B cell (primary cell): Measurements from ENCODE around the gene CHRNA5. TPM values are rescaled to one million over a fixed set of nuclear protein-coding genes. Genes with fewer than 3 reads are reported as not detected.

Source experiments
- ATAC-seq: fragments of 200-7000 bp; cut with Tn5 transposase; one replicate; pipeline ENCODE4 v1.10.0; 2021; ENCODE audit warnings: low read depth, mild to moderate bottlenecking, moderate number of reproducible peaks, moderate library complexity
- CTCF ChIA-PET: fragments of 350-600 bp; sonication (Branson Sonifier 250); formaldehyde crosslinking; loops from one replicate; lab custom pipeline; 2021; ENCODE audit warnings: antibody characterized with exemption, inconsistent platforms; lab: Charles Lee
- POLR2A ChIA-PET: fragments of 350-600 bp; sonication (Branson Sonifier 250); formaldehyde crosslinking; loops from one replicate; lab custom pipeline; 2021; ENCODE audit warnings: antibody characterized with exemption; lab: Charles Lee
- DNase-seq: peaks from one replicate; pipeline ENCODE4 v3.0.0; 2013
- H2AFZ ChIP-seq: 2 replicates; pipeline ENCODE4 v1.6.1; 2012; ENCODE audit warnings: mild to moderate bottlenecking, low read depth, low read length; ENCODE audit not compliant: insufficient read depth, poor library complexity, severe bottlenecking
- H3K27ac ChIP-seq, 2 donors: 1 replicate in 1 of 2; 2 replicates in 1 of 2; pipeline ENCODE4 v1.5.1; 2012 to 2013; ENCODE audit warnings: low read length in 2 of 2, mild to moderate bottlenecking in 2 of 2, moderate library complexity in 1 of 2
- H3K27me3 ChIP-seq, 4 experiments: fragments of 200-600 bp in 1 of 4; sonication (generic) in 1 of 4; replicated peaks in 1 of 4; 1 replicate in 2 of 4; 2 replicates in 2 of 4; pipeline versions ENCODE4 v1.6.1 to v1.7.0; 2013 to 2016; ENCODE audit warnings: low read length in 3 of 4, mild to moderate bottlenecking in 2 of 4, mixed read lengths in 1 of 4, moderate library complexity in 1 of 4; ENCODE audit not compliant: insufficient read depth in 4 of 4, control insufficient read depth in 3 of 4; ENCODE audit errors: control extremely low read depth in 1 of 4
- H3K36me3 ChIP-seq, 2 experiments: replicated peaks in 1 of 2; 1 replicate in 1 of 2; 2 replicates in 1 of 2; pipeline versions ENCODE4 v1.6.1 to v1.7.1; 2013; ENCODE audit warnings: low read length in 1 of 2; ENCODE audit not compliant: insufficient read depth in 2 of 2, control insufficient read depth in 1 of 2; ENCODE audit errors: control extremely low read depth in 1 of 2, extremely low read depth in 1 of 2
- H3K4me1 ChIP-seq, 2 donors: fragments of 200-600 bp in 1 of 2; sonication (generic) in 1 of 2; 1 replicate in 1 of 2; 2 replicates in 1 of 2; pipeline versions ENCODE4 v1.5.1 to v1.6.1; 2013 to 2017; ENCODE audit warnings: low read length in 2 of 2; ENCODE audit not compliant: control insufficient read depth in 2 of 2, insufficient read depth in 2 of 2
- H3K4me2 ChIP-seq: replicated peaks from 2 replicates; pipeline ENCODE3; 2012; ENCODE audit warnings: mild to moderate bottlenecking, low read depth, low read length; ENCODE audit not compliant: poor library complexity, severe bottlenecking
- H3K4me3 ChIP-seq, 5 experiments: fragments of 200-600 bp in 1 of 5; sonication (generic) in 1 of 5; 1 replicate in 3 of 5; 2 replicates in 2 of 5; pipeline versions ENCODE4 v1.5.1 to v1.7.0; 2011 to 2016; ENCODE audit warnings: low read length in 4 of 5, mild to moderate bottlenecking in 4 of 5, low read depth in 2 of 5, control low read depth in 1 of 5, moderate library complexity in 1 of 5; ENCODE audit not compliant: insufficient read depth in 1 of 5; ENCODE audit errors: control extremely low read depth in 1 of 5, extremely low read depth in 1 of 5
- H3K79me2 ChIP-seq: fragments of 200-600 bp; sonication (generic); one replicate; pipeline ENCODE4 v1.6.0; 2016; ENCODE audit warnings: low read length; ENCODE audit not compliant: control insufficient read depth, insufficient read depth
- H3K9ac ChIP-seq: fragments of 200-600 bp; sonication (generic); 2 replicates; pipeline ENCODE4 v1.6.1; 2017; ENCODE audit warnings: mild to moderate bottlenecking, low read length, moderate library complexity
- H3K9me3 ChIP-seq, 3 donors: one replicate each; pipeline versions ENCODE4 v1.6.1 to v1.7.1; 2013; ENCODE audit warnings: low read length in 2 of 3; ENCODE audit not compliant: control insufficient read depth in 2 of 3, insufficient read depth in 1 of 3; ENCODE audit errors: control extremely low read depth in 1 of 3
- H4K20me1 ChIP-seq: 2 replicates; pipeline ENCODE4 v1.6.0; 2012; ENCODE audit warnings: mild to moderate bottlenecking, low read length; ENCODE audit not compliant: insufficient read depth, control insufficient read depth, poor library complexity, severe bottlenecking
- H3K27ac Mint-ChIP-seq: one replicate; pipeline ENCODE4 v1.8.0; 2021; ENCODE audit warnings: mixed read lengths
- H3K27me3 Mint-ChIP-seq: one replicate; pipeline ENCODE4 v1.8.0; 2021; ENCODE audit warnings: mixed read lengths
- H3K4me1 Mint-ChIP-seq: one replicate; pipeline ENCODE4 v1.8.0; 2021; ENCODE audit warnings: mixed read lengths
- H3K4me3 Mint-ChIP-seq: one replicate; pipeline ENCODE4 v1.8.0; 2021; ENCODE audit warnings: mixed read lengths
- H3K9me3 Mint-ChIP-seq: one replicate; pipeline ENCODE4 v1.8.0; 2022; ENCODE audit warnings: mixed read lengths; ENCODE audit not compliant: insufficient read depth
- CTCF ChIP-seq: fragments of 200-600 bp; IDR thresholded peaks from one replicate; pipeline ENCODE4 v1.8.0; 2022; ENCODE audit warnings: antibody characterized with exemption, mild to moderate bottlenecking
- EZH2 ChIP-seq: IDR thresholded peaks from 2 replicates; pipeline ENCODE4 v1.6.1; 2012; ENCODE audit warnings: borderline replicate concordance, low read depth, mild to moderate bottlenecking, moderate library complexity, low read length; ENCODE audit not compliant: insufficient read depth, poor library complexity, severe bottlenecking
- WGBS: methylation state at CpG from one replicate; pipeline ENCODE4 v1.1.5; 2013; ENCODE audit warnings: missing lambda C conversion rate; ENCODE audit not compliant: insufficient coverage; 5-methylcytosine and 5-hydroxymethylcytosine counted together
- intact Hi-C: fragments of 100-400 bp; cut with micrococcal nuclease; formaldehyde crosslinking; loops from one replicate; pipeline ENCODE4 v1.10.0; 2022
- polyA plus RNA-seq: library from polyadenylated mRNA; depleted of rRNA; stranded (reverse); fragments of >200 nt; gene quantifications from 2 replicates; pipeline ENCODE4 v1.2.3, GENCODE V29; 2012
- total RNA-seq, 2 donors: library from RNA; stranded (reverse); fragments of 120-200 nt in 1 of 2; gene quantifications; 1 replicate in 1 of 2; 2 replicates in 1 of 2; pipeline versions ENCODE4 v1.2.3 to v1.2.4, GENCODE V29; 2013 to 2022

The CHRNA5 gene
- total and polyA plus RNA-seq, 2 donors (not counting 1 experiment from before 2014, with no cell fraction given): 0.09 to 1.2 TPM

DNA sequence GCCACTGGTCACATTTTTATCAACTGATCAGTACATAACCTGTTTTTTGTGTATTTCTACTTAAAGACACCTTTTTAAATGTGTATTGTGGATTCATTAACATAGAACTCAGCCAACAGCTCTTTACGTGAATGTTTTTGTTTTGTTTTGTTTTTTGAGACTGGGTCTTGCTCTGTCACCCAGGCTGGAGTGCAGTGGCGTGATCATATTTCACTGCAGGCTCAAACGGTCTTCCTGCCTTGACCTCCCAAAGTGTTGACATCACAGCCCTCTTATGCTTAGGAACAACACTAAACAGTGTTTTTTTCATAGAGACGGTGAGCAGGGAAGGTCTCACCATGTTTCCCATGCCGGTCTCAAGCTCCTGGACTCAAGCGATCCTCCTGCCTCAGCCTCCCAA is 15.1 kb upstream of the CHRNA5 start:
- H3K36me3 ChIP-seq: peaks cover 14 to 62% of the 10 kb centered on the region in 2 experiments
- no peak overlapping the region for H3K9ac ChIP-seq
- no peak overlapping the region for H3K27ac ChIP-seq
- H3K9me3 ChIP-seq: no peaks in the 10 kb centered on the region
- DNase-seq (no peak), ATAC-seq (no peak)
- ChIA-PET POLR2A (no interaction called here), CTCF (no interaction called here)
- H2AFZ ChIP-seq: no peak overlapping the region
- WGBS: 98% methylated on average over 6 of the region's 6 CpGs
- H3K27me3 ChIP-seq: no peaks in the 10 kb centered on the region
- Mint-ChIP-seq H3K27ac (no peak overlapping the region), H3K4me3 (no peak overlapping the region), H3K27me3 (no peaks in the 10 kb centered on the region), H3K4me1 (no peaks in the 10 kb centered on the region), H3K9me3 (no peaks in the 10 kb centered on the region)
- H4K20me1 ChIP-seq: peaks cover 5% of the 10 kb centered on the region
- no peak overlapping the region for H3K4me2 ChIP-seq
- no peaks in the 10 kb centered on the region for H3K79me2 ChIP-seq
- TF ChIP-seq EZH2: no peak
- TF ChIP-seq CTCF: no peak
- H3K4me3 ChIP-seq: no peak overlapping the region
- H3K4me1 ChIP-seq: no peaks in the 10 kb centered on the region
- intact Hi-C loops: no loop called here

DNA sequence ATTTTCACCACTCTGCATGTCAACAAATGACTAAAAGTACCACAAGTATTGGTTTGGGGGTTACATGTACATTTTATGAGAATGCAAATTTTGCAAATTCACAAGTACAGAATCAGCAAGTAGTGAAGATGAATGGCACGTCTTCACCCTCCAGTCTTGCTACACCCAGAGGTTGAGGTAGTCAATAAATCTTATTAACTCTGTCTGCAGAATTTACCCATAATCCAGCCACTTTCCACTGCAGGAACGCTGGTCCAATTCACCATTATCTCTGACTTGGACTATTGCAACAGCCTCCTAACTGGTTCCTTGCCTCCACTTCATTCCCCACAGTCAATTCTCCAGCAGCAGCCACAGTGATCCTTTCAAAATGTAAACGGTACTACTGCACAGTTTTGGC is 14.5 kb upstream of the CHRNA5 start:
- Histone ChIP-seq H3K9ac (no peak overlapping the region), H3K36me3 (peaks cover 9 to 55% of the 10 kb centered on the region in 2 experiments), H3K9me3 (no peaks in the 10 kb centered on the region), H3K27ac (no peak overlapping the region), H3K79me2 (no peaks in the 10 kb centered on the region), H4K20me1 (peaks cover 5% of the 10 kb centered on the region), H2AFZ (no peak overlapping the region), H3K4me1 (no peaks in the 10 kb centered on the region), H3K4me3 (no peak overlapping the region), H3K27me3 (no peaks in the 10 kb centered on the region), H3K4me2 (no peak overlapping the region)
- ATAC-seq (no peak), DNase-seq (no peak)
- H3K27ac Mint-ChIP-seq: no peak overlapping the region
- H3K27me3 Mint-ChIP-seq: no peaks in the 10 kb centered on the region
- H3K4me3 Mint-ChIP-seq: no peak overlapping the region
- CTCF ChIA-PET: no interaction called here
- WGBS: 81% methylated on average over 1 of the region's 3 CpGs
- POLR2A ChIA-PET: no interaction called here
- intact Hi-C loops: no loop called here
- no peaks in the 10 kb centered on the region for H3K9me3 Mint-ChIP-seq
- TF ChIP-seq CTCF (no peak), EZH2 (no peak)
- no peaks in the 10 kb centered on the region for H3K4me1 Mint-ChIP-seq
